ENCODE results near the gene MB21D2.

MB21D2 gene

GRCh38 chr3:192921793-192922192 is 4.1 kb upstream of the MB21D2 start:
- Histone ChIP-seq H3K79me2 (ENCODE audit: insufficient read depth, low read length) (peaks cover 6% of the 10 kb centered on the region; the same call in 1 of the 2 replicates), H3K4me1 (ENCODE audit: insufficient read depth, low read length, poor library complexity, severe bottlenecking) (peaks cover 8% of the 10 kb centered on the region), H3K36me3 (ENCODE audit: insufficient read depth, low read length) (no peaks in the 10 kb centered on the region), H3K9ac (ENCODE audit: low read depth, low read length, poor library complexity, severe bottlenecking) (no peak overlapping the region), H3F3A (ENCODE audit: low read depth) (no peaks in the 10 kb centered on the region), H3K4me2 (ENCODE audit: low read depth, low read length, poor library complexity, severe bottlenecking) (no peak overlapping the region), H3K27me3 (ENCODE audit: insufficient read depth, low read length, poor library complexity, severe bottlenecking) (no peaks in the 10 kb centered on the region), H3K9me3 (ENCODE audit: insufficient read depth, low read depth, low read length) (no peaks in the 10 kb centered on the region), H3K9me2 (replicated peaks; ENCODE audit: low read depth, low read length) (no peaks in the 10 kb centered on the region), H3K4me3 (ENCODE audit: low read length, poor library complexity, severe bottlenecking) (no peak overlapping the region), H2AFZ (ENCODE audit: low read length) (no peak overlapping the region), H4K20me1 (ENCODE audit: insufficient read depth, low read length, poor library complexity, severe bottlenecking) (no peaks in the 10 kb centered on the region)
- TF ChIP-seq EZH2phosphoT487 (IDR thresholded peaks at IDR 0.05; ENCODE audit: borderline replicate concordance), result no peak
- TF ChIP-seq, protein P1, sequence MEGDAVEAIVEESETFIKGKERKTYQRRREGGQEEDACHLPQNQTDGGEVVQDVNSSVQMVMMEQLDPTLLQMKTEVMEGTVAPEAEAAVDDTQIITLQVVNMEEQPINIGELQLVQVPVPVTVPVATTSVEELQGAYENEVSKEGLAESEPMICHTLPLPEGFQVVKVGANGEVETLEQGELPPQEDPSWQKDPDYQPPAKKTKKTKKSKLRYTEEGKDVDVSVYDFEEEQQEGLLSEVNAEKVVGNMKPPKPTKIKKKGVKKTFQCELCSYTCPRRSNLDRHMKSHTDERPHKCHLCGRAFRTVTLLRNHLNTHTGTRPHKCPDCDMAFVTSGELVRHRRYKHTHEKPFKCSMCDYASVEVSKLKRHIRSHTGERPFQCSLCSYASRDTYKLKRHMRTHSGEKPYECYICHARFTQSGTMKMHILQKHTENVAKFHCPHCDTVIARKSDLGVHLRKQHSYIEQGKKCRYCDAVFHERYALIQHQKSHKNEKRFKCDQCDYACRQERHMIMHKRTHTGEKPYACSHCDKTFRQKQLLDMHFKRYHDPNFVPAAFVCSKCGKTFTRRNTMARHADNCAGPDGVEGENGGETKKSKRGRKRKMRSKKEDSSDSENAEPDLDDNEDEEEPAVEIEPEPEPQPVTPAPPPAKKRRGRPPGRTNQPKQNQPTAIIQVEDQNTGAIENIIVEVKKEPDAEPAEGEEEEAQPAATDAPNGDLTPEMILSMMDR (conservative IDR thresholded peaks at IDR 0.05; ENCODE audit: low read length), result no peak

DNA sequence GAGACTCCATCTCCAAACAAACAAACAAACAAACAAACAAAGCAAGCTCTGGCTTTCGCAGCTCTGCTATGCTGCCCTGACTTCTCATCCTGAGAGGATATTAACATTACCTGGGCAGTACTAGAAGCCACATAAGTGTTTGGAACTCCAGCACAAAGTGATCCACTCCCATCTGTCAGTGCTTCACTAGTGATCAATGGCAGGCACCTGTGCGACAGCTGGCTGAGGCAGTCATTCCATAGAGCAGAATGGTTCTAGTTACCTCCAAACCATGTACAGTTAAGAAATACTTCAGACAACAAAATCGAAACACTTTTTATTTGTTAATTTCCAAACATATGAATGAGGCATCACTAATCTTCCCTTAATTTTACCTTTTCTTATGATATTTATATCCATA is 2.8 kb upstream of the MB21D2 start:
- no peaks in the 10 kb centered on the region for H3K9me2 ChIP-seq (replicated peaks; ENCODE audit: low read depth, low read length)
- no peak overlapping the region for H3K4me3 ChIP-seq (ENCODE audit: low read length, poor library complexity, severe bottlenecking)
- H2AFZ ChIP-seq (ENCODE audit: low read length), result no peak overlapping the region
- peaks cover 17% of the 10 kb centered on the region for H3K4me1 ChIP-seq (ENCODE audit: insufficient read depth, low read length, poor library complexity, severe bottlenecking)
- no peaks in the 10 kb centered on the region for H3F3A ChIP-seq (ENCODE audit: low read depth)
- H3K36me3 ChIP-seq (ENCODE audit: insufficient read depth, low read length), result no peaks in the 10 kb centered on the region
- TF ChIP-seq EZH2phosphoT487 (IDR thresholded peaks at IDR 0.05; ENCODE audit: borderline replicate concordance), result no peak
- TF ChIP-seq, protein P1 (conservative IDR thresholded peaks at IDR 0.05; ENCODE audit: low read length), result no peak
- H3K9me3 ChIP-seq (ENCODE audit: insufficient read depth, low read depth, low read length), result no peaks in the 10 kb centered on the region
- no peak overlapping the region for H3K9ac ChIP-seq (ENCODE audit: low read depth, low read length, poor library complexity, severe bottlenecking)
- H3K27me3 ChIP-seq (ENCODE audit: insufficient read depth, low read length, poor library complexity, severe bottlenecking), result no peaks in the 10 kb centered on the region
- no peak overlapping the region for H3K4me2 ChIP-seq (ENCODE audit: low read depth, low read length, poor library complexity, severe bottlenecking)
- H3K79me2 ChIP-seq (ENCODE audit: insufficient read depth, low read length), result peaks cover 11% of the 10 kb centered on the region; the same call in 1 of the 2 replicates
- peaks cover 4% of the 10 kb centered on the region for H4K20me1 ChIP-seq (ENCODE audit: insufficient read depth, low read length, poor library complexity, severe bottlenecking)

- Histone ChIP-seq H4K20me1 (ENCODE audit: insufficient read depth, low read length, poor library complexity, severe bottlenecking) (peaks cover 4% of the 10 kb centered on the region), H3K4me3 (ENCODE audit: low read length, poor library complexity, severe bottlenecking) (no peak overlapping the region), H3K27me3 (ENCODE audit: insufficient read depth, low read length, poor library complexity, severe bottlenecking) (no peaks in the 10 kb centered on the region), H3F3A (ENCODE audit: low read depth) (no peaks in the 10 kb centered on the region), H3K9me3 (ENCODE audit: insufficient read depth, low read depth, low read length) (no peaks in the 10 kb centered on the region), H3K4me2 (ENCODE audit: low read depth, low read length, poor library complexity, severe bottlenecking) (no peak overlapping the region), H3K9me2 (replicated peaks; ENCODE audit: low read depth, low read length) (no peaks in the 10 kb centered on the region), H3K36me3 (ENCODE audit: insufficient read depth, low read length) (no peaks in the 10 kb centered on the region), H3K9ac (ENCODE audit: low read depth, low read length, poor library complexity, severe bottlenecking) (no peak overlapping the region), H3K79me2 (ENCODE audit: insufficient read depth, low read length) (peaks cover 14% of the 10 kb centered on the region; the same call in 1 of the 2 replicates), H3K4me1 (ENCODE audit: insufficient read depth, low read length, poor library complexity, severe bottlenecking) (peaks cover 21% of the 10 kb centered on the region), H2AFZ (ENCODE audit: low read length) (no peak overlapping the region)
- TF ChIP-seq, protein P1 (conservative IDR thresholded peaks at IDR 0.05; ENCODE audit: low read length), result no peak
- no peak for TF ChIP-seq EZH2phosphoT487 (IDR thresholded peaks at IDR 0.05; ENCODE audit: borderline replicate concordance)
These were observed 2.2 kb upstream of the MB21D2 start for GRCh38 chr3:192919901-192920300.

All from Loucy (cell line).